Measurements from ENCODE around the gene KANSL2.
"Not testable (repeated sequence)": the region's sequence is repeated elsewhere in the genome, so short reads cannot be mapped to it uniquely, and the experiment has no call there.

Gene KANSL2, protein sequence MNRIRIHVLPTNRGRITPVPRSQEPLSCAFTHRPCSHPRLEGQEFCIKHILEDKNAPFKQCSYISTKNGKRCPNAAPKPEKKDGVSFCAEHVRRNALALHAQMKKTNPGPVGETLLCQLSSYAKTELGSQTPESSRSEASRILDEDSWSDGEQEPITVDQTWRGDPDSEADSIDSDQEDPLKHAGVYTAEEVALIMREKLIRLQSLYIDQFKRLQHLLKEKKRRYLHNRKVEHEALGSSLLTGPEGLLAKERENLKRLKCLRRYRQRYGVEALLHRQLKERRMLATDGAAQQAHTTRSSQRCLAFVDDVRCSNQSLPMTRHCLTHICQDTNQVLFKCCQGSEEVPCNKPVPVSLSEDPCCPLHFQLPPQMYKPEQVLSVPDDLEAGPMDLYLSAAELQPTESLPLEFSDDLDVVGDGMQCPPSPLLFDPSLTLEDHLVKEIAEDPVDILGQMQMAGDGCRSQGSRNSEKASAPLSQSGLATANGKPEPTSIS

DNA sequence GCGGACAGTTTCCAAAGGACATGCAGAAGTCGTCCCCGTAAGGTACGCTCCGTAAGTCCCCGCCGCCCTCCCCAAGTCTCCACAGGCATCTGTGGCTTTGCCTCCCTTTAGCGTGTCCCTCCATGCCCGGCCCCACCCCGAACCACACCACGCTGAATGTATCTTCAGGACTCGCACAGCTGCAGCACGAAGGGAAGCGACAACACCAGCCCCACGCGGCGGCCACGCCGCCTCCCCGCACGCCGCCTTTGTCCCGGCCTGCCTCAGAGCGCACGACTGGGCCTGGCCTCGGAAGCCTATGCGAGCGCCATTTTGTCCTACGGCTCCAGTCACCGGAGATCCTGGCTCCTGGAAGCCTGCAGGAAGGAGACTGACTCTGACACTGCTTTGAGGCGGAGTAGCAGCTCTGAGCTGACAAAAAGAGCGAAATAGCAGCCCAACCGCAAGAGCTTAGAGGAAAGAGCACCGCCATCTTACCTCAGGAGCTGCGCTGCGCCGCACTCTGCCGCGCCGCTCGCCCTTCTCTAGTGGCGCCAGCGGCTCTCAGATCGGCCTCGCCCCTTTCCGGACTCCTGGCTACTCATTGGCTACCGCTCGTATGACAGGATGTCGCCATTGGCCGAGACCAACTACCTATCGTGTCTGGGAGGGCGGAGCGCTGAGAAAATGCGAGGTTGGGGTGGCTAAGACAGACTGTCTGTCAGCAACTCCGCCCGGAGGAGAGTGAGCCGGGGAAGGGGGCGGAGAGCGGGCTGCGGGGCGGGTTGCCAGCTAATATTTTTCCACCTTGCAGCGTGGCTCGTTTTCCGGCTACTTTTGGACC lies at the start of gene KANSL2:
KANSL2 (minus strand) TSS at position 529 of the 823 bp plus-strand sequence. CDS start 606 bp downstream, outside the sequence.
- DNase-seq, result peak; percentile 91

DNA sequence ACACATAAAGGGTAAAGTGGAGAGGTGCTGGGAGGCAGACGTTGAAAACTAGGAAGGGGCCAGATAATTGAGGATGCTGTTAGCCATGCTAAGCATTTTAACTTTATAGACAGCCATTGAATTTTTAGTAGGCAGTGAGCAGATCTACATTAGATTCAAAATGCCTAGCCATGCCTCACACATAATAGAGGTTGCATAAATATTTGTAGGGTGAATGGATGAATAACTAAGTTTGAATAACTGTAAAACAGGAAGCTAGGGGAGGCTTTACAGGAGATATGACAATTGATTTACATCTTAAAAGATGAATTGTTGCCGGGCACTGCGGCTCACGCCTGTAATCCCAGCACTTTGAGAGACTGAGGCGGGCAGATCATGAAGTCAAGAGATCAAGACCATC lies 46.8 kb upstream of the KANSL2 start:
- DNase-seq, result no peak

DNA sequence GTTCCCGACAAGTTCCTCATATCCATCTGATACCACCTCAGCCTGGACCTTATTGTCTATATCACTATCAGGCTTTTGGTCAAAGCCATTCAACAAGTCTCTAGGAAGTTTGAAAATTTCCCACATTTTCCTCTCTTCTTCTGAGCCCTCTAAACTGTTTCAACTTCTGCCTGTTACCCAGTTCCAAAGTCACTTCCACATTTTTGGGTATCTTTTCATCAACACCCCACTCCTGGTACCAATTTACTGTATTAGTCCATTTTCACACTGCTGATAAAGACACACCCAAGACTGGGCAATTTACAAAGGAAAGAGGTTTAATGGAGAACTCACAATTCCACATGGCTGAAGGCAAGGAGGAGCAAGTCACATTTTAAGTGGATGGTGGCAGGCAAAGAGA lies 38.7 kb upstream of the KANSL2 start:
- DNase-seq, result not testable (repeated sequence)

DNA sequence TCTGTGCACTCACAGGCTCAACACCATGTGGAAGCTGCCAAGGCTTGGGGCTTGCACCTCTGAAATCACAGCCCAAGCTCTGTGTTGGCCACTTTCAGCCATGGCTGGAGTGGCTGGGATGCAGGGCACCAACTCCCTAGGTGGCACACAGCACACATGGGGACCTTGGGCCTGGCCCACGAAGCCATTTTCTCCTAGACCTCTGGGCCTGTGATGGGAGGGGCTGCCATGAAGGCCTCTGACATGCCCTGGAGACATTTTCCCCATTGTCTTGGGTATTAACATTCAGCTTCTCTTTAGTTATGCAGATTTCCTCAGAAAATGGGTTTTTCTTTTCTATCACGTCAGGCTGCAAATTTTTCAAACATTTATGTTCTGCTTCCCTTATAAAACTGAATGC lies 38.1 kb upstream of the KANSL2 start:
- DNase-seq, result not testable (repeated sequence)

DNA sequence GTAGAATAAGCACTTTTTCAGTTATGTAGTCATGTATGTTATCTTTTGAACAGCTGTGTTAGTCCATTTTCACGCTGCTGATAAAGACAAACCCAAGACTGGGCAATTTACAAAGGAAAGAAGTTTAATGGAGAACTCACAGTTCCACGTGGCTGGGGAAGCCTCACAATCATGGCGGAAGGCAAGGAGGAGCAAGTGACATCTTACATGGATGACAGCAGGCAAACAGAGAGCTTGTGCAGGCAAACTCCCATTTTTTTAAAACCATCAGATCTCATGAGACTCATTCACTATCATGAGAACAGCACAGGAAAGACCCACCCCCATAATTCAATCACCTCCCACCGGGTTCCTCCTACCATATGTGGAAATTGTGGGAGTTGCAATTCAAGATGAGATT lies 37.0 kb upstream of the KANSL2 start:
- DNase-seq, result not testable (repeated sequence)

DNA sequence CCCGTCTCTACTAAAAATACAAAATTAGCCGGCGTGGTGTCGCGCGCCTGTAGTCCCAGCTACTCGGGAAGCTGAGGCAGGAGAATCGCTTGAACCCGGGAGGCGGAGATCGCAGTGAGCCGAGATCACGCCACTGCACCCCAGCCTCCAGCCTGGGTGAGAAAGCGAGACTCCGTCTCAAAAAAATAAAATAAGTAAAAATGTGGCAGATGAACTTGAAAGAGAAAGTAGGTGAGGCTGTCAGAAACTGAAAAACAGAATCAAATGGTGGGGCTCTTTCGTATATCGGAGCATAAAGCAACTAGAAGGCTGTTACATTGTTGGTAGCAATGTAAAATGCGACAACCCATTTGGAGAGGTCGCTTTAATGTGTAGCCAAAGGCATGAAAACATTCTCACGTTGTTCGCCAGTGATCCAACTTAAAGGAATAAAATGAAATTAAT lies 35.2 kb upstream of the KANSL2 start:
- DNase-seq, result no peak

DNA sequence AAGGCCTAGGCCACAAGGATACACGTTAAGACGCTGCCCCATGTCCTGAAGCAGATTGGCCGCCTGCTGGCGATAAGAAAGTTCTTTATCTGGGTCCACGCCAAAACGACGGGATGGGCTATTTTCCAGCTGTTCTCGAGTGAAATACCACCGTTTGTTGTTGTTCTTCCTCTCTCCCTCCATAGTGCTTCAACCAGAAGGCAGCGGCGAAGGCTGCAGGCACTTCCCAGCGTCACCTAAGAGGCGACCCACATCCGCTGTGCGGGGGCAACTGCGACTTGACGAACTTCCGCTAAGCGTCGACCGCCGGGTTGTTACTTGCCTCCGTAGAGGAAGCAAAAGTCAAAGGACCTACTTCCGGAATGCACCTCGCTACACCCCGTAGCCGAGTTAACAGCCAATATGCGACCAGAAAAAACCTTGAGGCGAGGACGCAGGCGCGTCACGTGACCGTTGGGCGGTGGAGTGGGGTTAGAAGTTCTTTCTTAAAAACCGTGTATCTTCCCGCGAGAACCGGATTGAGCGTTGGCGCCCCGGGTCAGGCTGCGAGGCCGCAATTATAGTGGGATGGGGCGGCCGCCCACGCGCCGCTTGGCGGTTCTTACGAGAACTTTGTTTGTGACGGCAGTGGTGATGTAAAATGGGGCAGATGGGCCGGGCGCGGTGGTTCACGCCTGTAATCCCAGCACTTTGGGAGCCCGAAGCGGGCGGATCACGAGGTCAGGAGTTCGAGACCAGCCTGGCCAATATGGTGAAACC lies 34.6 kb upstream of the KANSL2 start, which contains the start of gene CCNT1:
CCNT1 (minus strand) TSS at position 215 of the 759 bp plus-strand sequence; CDS start at position 183, 32 bp downstream.
- peak; percentile 97 for DNase-seq

DNA sequence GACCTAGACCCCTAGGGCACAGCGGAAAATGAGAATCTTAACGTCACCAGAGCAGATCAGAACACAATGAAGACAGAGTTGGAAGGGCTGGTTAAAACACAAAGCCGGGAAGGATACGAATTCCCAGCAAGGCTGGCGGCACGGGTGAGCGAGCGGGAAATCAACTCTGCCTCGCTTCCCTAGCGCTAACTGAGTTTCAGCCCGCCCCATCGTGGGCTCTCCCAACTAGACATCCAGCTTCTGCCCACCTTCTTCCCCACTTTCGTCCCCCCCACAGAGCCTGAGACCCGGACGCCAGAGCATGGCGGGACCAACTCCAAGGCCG lies 34.1 kb upstream of the KANSL2 start:
- no peak for DNase-seq

DNA sequence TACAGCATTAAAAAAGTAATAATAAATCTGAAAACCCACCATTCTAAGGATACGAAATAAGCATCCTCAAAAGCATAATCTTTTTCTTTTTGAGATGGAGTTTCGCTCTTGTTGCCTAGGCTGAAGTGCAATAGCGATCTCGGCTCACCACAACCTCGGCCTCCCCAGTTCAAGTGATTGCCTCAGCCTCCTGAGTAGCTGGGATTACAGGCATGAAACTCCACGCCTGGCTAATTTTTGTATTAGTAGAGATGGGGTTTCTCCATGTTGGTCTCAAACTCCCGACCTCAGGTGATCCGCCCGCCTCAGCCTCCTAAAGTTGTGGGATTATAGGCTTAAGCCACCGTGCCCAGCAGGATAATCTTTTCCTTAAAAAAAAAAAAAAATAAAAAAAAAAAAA lies 30.2 kb upstream of the KANSL2 start:
- DNase-seq, result no peak

DNA sequence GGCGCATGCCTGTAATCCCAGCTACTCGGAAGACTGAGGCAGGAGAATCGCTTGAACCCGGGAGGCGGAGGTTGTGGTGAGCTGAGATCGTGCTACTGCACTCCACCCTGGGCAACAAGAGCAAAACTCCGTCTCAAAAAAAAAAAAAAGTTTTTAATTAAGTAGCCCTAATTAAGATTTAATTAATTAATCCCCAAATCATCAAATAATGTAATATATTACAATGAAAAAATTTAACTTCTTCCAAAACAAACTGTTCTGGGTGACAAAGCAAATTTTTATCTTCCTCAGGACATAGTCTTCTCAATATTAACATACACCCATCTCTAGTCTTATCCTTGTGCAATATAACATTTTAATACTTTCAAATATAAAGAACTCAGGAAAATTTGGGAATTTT lies 16.8 kb upstream of the KANSL2 start:
- DNase-seq, result not testable (repeated sequence)

DNA sequence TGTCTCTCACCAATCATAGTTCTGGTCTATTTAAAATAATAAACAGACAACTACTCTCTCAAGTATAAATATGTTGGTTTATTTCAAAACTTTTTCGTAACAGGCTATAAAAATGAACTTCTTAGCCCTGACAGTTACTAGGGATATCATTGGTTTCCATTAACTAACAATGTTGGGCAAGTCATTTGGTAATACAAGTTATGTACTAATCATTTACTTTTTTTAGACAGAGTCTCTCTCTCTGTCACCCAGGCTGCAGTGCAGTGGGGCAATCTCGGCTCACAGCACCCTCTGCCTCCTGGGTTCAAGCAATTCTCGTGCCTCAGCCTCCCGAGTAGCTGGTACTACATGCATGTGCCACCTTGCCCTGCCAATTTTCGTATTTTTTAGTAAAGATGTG lies 14.6 kb upstream of the KANSL2 start:
- no peak for DNase-seq

DNA sequence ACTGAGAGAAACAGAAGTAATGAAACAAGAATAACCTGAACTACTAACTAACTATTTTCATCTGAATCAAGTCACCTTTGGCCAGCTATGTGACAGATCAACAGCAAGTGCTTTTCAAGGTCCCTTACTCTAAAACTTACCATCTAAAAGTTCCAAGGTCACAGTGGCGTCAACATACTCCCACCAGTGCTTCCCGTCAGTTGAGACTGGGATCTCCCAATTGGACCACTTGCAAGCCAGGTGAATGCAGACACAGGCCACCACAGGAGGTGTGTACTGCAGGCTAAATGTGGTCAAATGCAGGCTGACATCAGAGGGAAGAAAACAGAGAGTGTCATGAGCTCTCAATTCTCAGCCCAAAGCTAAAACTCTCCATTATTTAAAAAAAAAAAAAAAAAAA lies 13.8 kb upstream of the KANSL2 start:
- DNase-seq, result no peak

DNA sequence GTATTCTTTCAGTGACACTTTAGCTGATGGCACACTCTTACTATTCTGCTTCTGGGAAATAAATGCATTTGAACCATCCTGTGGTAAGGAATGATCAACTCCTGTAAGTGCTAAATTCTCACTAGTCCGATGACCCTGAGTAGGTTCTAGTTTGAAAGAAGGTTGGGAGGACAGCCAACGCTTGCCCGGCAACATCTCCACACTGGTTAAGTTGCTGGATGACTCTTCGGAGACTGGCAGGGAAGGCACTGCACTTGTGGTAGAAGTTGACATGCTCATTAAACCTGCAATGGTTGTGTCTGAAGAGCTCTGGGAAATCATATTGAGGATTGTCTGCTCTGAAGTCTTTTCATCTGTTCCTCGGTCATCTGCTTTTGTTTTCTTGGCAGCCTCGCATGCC lies 12.0 kb upstream of the KANSL2 start:
- no peak for DNase-seq

DNA sequence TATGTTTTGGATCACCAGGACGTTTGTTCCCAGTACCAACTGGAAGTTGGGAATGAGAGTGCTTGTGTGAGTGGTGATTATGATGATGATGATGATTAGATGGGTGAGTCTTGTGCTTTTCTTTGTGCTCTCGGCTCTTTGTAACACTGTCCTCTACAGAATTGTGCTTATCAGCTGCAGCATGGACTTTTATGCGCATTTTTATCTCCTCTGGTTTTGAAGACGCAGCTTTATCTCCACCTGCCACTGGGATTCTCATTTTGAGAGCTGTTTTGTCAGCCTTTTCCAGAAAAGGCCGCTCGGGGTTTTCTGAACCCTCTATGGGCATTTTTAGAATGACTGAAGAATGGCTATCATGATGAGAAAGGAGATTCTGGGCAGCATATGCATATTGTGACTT lies 11.5 kb upstream of the KANSL2 start:
- no peak for DNase-seq

DNA sequence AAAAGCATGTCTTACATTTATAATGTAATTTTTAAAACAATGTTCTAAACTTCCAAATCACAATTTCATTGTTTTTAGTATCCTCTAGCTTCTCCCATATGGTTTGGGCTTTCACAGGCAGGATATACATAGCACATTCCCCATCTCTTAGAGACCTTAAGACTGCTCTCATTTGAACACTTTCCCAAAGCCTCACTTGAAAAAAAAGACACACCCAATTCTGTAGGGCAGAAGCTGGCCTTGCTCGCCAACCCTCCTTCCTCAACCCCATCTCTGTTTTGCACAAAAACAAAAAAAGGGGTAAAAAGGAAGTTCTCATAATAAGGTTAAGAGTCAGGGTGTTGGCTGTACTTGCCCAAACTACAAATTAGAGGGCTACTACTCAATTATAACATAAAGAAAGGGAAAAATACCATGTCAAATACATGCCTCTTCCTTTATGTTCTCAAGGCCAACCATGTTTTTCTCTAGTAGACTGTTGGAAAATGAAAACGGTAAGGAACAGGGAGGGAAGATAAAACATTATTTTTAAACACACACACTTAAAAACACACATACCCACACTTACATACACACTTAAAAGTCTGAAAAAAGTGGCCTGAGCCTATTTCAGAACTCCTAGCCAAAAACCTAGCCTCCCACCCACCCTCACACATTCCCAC lies 9.9 kb upstream of the KANSL2 start:
- no peak for DNase-seq

DNA sequence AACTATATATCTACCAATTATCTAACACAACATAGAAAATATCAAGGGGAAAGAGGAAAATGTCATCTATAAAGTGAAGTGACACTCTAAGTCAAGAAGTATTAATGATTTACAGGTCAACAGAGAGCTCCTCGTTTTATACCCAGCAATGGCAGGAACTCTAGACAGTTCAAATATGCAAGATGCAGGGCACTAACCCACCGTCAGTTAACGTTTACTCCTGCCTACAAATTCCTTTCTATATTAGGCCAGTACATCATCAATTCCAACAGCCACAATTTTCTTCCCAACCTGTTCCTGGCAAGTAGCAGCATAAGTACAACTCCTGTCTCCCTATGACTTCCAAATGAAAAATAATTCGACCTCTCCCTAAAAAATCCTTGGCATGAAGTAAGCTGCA lies 9.0 kb upstream of the KANSL2 start:
- DNase-seq, result no peak

DNA sequence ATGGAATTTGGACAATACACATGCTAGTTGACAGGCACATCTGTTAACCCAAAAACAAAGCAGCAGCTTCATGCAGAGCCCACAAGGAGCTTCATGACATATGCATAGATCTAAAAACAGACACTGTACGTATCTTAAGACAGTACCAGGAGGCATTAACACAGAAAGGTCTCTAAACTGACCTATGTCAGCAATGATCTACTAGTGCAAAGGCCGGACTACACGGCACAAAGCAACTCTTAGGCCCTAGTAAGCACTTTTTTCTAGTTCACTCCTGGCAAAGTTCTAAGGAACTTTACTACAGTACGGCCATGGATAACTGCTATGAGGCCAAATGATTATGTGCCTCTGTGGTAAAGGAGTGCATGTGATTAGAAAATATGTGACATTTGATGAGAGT lies 8.4 kb upstream of the KANSL2 start:
- no peak for DNase-seq

DNA sequence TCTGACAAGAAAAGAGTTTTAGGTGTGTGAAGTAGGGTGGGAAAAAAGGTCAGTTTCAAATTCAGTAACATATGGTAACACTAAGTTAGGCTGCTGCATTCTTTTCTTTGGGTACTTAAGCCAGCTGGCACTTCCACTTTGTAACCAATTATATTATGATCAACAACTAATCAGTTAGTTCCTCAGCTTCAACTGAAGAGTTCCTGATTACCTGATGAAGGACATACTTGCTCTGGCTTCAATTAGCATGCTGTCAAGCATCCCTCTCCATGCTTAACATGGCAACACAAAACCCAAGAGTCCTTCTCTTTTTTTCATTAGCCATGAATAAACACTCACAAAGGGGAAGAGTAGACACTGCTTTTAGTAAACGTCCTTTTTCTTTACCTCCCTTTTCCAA lies 6.8 kb upstream of the KANSL2 start:
- DNase-seq, result no peak

DNA sequence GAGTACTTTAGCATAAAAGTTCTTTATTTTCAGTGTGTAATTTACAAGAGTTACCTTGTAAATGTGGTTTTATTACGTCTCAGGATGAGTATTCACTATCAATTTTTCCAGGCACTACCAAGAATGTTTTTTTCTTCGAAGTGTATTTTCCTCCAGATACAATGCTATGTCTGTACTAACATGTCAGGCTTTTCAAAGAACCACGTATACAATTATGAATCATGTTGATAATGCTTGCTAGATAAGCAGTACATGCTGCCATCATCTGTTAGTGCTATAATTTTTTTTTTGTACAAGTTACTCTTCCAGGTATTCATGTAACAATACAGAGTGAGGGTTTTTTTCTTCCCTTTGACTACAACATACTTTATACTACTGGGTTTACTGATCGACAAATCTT lies 5.6 kb upstream of the KANSL2 start:
- no peak for DNase-seq

DNA sequence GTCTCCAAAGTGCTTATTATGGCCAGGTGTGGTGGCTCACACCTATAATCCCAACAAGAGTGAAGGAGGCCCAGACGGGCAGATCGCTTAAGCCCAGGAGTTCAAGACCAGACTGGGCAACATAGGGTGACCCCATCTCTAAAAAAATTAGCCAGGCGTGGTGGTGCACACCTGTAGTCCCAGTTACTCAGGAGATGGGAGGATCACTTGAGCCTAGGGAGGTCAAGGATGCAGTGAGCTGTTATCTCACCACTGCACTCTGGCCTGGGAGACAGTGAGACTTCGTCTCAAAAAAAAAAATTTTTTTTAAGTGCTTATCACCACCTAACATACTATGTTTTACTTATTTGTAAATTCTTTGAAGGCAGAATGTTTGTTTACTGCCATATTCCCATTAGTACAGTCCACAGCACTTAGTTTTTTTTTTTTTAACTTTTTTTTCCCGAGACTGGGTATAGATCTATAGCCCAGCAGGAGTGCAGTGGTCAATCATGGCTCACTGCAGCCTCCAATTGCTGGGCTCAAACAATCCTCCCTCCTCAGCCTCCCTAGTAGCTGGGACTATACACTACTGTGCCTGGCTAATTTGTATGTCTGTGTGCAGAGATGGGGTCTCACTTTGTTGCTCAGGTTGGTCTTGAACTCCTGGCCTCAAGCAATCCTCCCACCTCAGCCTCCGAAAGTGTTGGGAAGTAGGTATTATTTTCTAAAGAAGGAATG lies 4.7 kb upstream of the KANSL2 start:
- no peak for DNase-seq

DNA sequence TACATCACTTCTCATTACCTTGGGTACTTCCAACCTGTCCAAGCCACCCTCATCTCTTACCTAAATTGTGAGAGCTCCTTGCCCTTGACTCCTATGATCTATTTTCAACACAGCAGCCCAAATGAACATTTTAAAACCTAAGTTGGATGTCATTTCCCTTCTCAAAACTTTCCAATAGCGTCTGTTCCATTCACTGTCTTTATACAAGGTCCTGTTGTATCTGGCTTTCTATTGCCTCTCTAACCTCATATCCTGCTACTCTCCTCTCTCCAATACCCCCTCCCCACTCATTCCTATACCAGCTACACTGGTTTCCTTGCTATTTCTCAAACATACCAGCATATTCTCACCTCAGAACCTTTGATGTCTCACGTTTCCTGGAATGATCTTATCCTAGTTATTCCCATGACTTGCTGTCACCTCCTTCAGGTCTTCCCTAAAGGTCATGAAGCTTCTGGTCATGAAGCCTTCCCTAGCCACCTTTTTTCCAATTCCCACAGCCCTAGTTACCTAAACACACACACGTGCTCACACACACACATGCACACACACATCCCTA lies 4.1 kb upstream of the KANSL2 start:
- no peak for DNase-seq

DNA sequence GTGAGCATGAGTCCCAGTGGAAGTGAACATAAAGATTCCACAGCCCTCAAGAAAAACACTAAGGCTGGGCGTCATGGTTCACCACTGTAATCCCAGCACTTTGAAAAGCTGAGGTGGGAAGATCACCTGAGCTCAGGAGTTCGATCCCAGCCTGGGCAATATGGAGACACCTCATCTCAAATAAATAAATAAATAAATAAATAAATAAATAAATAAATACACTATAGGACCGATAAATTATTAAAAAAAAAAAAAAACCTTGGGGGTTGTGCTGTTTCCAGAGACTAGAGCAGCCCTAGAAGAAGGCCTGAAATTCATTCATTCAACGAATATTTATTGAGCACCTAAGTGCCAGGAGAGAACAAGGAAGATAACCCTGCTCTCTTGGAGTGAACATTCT lies 1.5 kb upstream of the KANSL2 start:
- no peak for DNase-seq
